HL-60 (cell line): ENCODE measurements around the gene KLHL21.

Experiments used
- POLR2AphosphoS5 ChIP-seq: IDR thresholded peaks from 2 replicates; pipeline ENCODE4 v1.6.1; 2012; ENCODE audit warnings: low read depth
- REST ChIP-seq: IDR thresholded peaks from 2 replicates; pipeline ENCODE4 v1.6.1; 2012; ENCODE audit warnings: low read depth; ENCODE audit not compliant: insufficient replicate concordance
- TF ChIP-seq, protein P1 (sequence below): IDR thresholded peaks from one replicate; pipeline ENCODE4 v1.5.1; 2011; ENCODE audit warnings: low read length, control low read depth, inconsistent platforms; ENCODE audit not compliant: insufficient read depth

GRCh38 chr1:6585081-6585722 lies 17.5 kb downstream of the KLHL21 start:
- TF ChIP-seq, protein P1, sequence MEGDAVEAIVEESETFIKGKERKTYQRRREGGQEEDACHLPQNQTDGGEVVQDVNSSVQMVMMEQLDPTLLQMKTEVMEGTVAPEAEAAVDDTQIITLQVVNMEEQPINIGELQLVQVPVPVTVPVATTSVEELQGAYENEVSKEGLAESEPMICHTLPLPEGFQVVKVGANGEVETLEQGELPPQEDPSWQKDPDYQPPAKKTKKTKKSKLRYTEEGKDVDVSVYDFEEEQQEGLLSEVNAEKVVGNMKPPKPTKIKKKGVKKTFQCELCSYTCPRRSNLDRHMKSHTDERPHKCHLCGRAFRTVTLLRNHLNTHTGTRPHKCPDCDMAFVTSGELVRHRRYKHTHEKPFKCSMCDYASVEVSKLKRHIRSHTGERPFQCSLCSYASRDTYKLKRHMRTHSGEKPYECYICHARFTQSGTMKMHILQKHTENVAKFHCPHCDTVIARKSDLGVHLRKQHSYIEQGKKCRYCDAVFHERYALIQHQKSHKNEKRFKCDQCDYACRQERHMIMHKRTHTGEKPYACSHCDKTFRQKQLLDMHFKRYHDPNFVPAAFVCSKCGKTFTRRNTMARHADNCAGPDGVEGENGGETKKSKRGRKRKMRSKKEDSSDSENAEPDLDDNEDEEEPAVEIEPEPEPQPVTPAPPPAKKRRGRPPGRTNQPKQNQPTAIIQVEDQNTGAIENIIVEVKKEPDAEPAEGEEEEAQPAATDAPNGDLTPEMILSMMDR = no peak
- no peak for TF ChIP-seq REST
- TF ChIP-seq POLR2AphosphoS5 = no peak
